Activated CD8-positive, alpha-beta memory T cell treated with anti-CD3 and anti-CD28 coated beads, Interleukin-2, amount 10 ng/mL, durations not matched to agents 7 days and 5 days (primary cell): ENCODE measurements around the gene RBM4B. TPM values are rescaled to one million over a fixed set of nuclear protein-coding genes. Genes with fewer than 3 reads are reported as not detected.
A peak's percentile ranks its signal among the peaks of the same experiment; 100 is the strongest.

Experiments
- ATAC-seq: fragments of 150-1000 bp; cut with Tn5 transposase; one replicate; pipeline ENCODE4 v1.10.0; 2021; ENCODE audit warnings: moderate library complexity
- CTCF ChIA-PET: fragments of 350-600 bp; sonication (Branson Sonifier 250); formaldehyde crosslinking; loops from one replicate; lab custom pipeline; 2021; ENCODE audit warnings: antibody characterized with exemption; lab: Charles Lee
- DNase-seq: peaks from one replicate; pipeline ENCODE4 v3.0.0-alpha.2; 2020
- H3K27ac Mint-ChIP-seq: one replicate; pipeline ENCODE4 v1.8.0; 2021; ENCODE audit warnings: mild to moderate bottlenecking, mixed read lengths
- H3K27me3 Mint-ChIP-seq: one replicate; pipeline ENCODE4 v1.8.0; 2021; ENCODE audit warnings: mixed read lengths
- H3K36me3 Mint-ChIP-seq: one replicate; pipeline ENCODE4 v1.8.0; 2021; ENCODE audit warnings: mild to moderate bottlenecking, mixed read lengths
- H3K4me1 Mint-ChIP-seq: one replicate; pipeline ENCODE4 v1.8.0; 2021; ENCODE audit warnings: mixed read lengths
- H3K4me3 Mint-ChIP-seq: one replicate; pipeline ENCODE4 v1.8.0; 2021; ENCODE audit warnings: mild to moderate bottlenecking, moderate library complexity, mixed read lengths
- H3K9me3 Mint-ChIP-seq: one replicate; pipeline ENCODE4 v1.8.0; 2022; ENCODE audit warnings: low read depth, mixed read lengths
- total RNA-seq, 2 experiments: library from RNA; stranded (reverse); gene quantifications; one replicate each; pipeline ENCODE4 v1.2.3, GENCODE V29; 2021

RBM4B gene
- total RNA-seq, 2 experiments from 2014 or later: 14.7 to 20.9 TPM

GRCh38 chr11:66688561-66689534 is 11.2 kb upstream of the RBM4B start:
- H3K4me3 Mint-ChIP-seq: no peak overlapping the region
- H3K9me3 Mint-ChIP-seq: no peaks in the 10 kb centered on the region
- H3K36me3 Mint-ChIP-seq: no peaks in the 10 kb centered on the region
- no peaks in the 10 kb centered on the region for H3K27me3 Mint-ChIP-seq
- H3K27ac Mint-ChIP-seq: no peak overlapping the region
- no peak for ATAC-seq
- CTCF ChIA-PET: interaction anchor here (1.3 to 2.7 kb wide), 2 partner anchors 11 to 141 kb away, joined by 3 to 11 read pairs; partner anchors contain the start of gene RBM4B
- DNase-seq: no peak
- H3K4me1 Mint-ChIP-seq: no peaks in the 10 kb centered on the region

GRCh38 chr11:66687831-66688281 is 10.2 kb upstream of the RBM4B start:
- no peak for DNase-seq
- Mint-ChIP-seq H3K27me3 (no peaks in the 10 kb centered on the region), H3K4me3 (no peak overlapping the region), H3K27ac (no peak overlapping the region), H3K4me1 (no peaks in the 10 kb centered on the region), H3K9me3 (no peaks in the 10 kb centered on the region), H3K36me3 (no peaks in the 10 kb centered on the region)
- ATAC-seq: no peak
- CTCF ChIA-PET: interaction anchor here (1.3 to 2.7 kb wide), 2 partner anchors 10 to 142 kb away, joined by 3 to 11 read pairs; partner anchors contain the start of gene RBM4B

GRCh38 chr11:66686801-66687750 is 9.4 kb upstream of the RBM4B start:
- ATAC-seq: no peak
- H3K4me3 Mint-ChIP-seq: no peak overlapping the region
- no peak for DNase-seq
- H3K27me3 Mint-ChIP-seq: no peaks in the 10 kb centered on the region
- no peaks in the 10 kb centered on the region for H3K36me3 Mint-ChIP-seq
- H3K27ac Mint-ChIP-seq: no peak overlapping the region
- no peaks in the 10 kb centered on the region for H3K4me1 Mint-ChIP-seq
- CTCF ChIA-PET: interaction anchor here (1.3 to 2.7 kb wide), 2 partner anchors 9 to 96 kb away, joined by 3 to 11 read pairs; partner anchors contain the start of gene RBM4B
- no peaks in the 10 kb centered on the region for H3K9me3 Mint-ChIP-seq

GRCh38 chr11:66686100-66686785 is 8.6 kb upstream of the RBM4B start:
- no peaks in the 10 kb centered on the region for H3K4me1 Mint-ChIP-seq
- H3K9me3 Mint-ChIP-seq: no peaks in the 10 kb centered on the region
- no peak overlapping the region for H3K4me3 Mint-ChIP-seq
- no peaks in the 10 kb centered on the region for H3K27me3 Mint-ChIP-seq
- DNase-seq (no peak), ATAC-seq (no peak)
- no peak overlapping the region for H3K27ac Mint-ChIP-seq
- CTCF ChIA-PET: interaction anchor here (0.9 to 2.7 kb wide), 3 partner anchors 9 to 156 kb away, joined by 3 to 11 read pairs (median 3); partner anchors contain the start of gene RBM4B
- no peaks in the 10 kb centered on the region for H3K36me3 Mint-ChIP-seq

DNA sequence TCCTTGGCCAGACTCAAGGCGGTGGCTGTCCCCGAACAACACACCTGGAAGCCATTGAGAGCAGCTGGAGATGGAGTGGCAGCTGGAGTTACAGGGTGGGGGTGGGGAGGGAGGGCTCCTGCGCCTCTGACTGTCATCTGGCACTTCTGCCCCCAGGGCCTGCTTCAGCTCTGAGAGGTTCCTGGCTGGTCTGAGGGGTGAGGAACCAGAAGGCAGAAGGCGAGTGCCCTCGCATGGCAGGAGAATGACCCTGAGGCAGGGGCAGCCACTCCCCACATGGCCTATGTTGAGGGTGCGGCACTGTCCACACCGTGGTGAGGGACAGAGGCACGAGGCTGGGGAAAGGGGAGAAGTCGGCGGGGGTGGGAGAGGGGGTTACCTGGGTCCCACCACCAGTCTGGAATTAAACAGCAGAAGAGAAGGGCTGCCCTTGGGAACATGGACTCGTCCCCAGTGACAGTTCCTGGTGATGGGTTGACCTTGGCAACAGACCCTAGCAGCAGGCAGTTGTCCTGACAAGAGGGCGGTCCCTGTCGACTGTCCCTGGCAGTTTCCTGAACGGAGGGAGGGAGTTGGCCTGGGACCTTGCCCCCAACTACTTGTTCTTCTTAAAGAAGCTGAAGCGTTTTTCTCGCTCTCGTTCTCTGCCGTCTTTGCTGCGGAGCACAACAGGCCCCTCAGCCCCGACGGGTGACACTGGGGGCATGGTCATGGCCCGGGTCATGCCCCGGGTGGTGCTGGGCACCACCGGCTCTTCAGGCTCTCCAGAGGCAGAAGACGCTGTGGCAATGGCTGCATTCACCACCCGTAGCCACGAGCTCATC is 7.8 kb upstream of the RBM4B start:
- CTCF ChIA-PET: interaction anchor here (0.9 to 1.3 kb wide), 2 partner anchors 94 to 157 kb away, joined by 3 read pairs; no protein-coding TSS in a partner anchor
- H3K36me3 Mint-ChIP-seq: no peaks in the 10 kb centered on the region
- DNase-seq: no peak
- H3K4me3 Mint-ChIP-seq: no peak overlapping the region
- no peaks in the 10 kb centered on the region for H3K4me1 Mint-ChIP-seq
- no peak for ATAC-seq
- H3K9me3 Mint-ChIP-seq: no peaks in the 10 kb centered on the region
- no peak overlapping the region for H3K27ac Mint-ChIP-seq
- no peaks in the 10 kb centered on the region for H3K27me3 Mint-ChIP-seq

DNA sequence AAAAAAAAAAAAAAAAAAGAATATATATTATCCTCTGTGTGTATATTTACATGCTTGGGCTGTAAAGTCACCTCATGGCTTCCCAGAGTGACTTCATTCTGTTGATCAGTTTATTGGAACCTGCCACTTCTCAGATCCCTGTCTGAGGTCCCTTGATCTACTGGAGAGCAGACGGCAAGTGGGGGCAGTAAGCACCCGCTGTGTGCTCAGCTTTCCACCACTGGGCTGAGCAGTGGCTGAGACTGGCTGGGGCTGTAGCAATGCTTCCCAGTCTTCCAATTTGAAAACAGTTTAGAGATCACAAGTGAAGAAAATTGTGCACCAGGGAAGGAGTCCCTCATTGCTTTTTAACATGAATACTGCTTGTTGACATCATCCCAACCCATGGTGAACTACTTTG is 6.9 kb upstream of the RBM4B start:
- CTCF ChIA-PET: no interaction called here
- Mint-ChIP-seq H3K4me3 (no peak overlapping the region), H3K4me1 (no peaks in the 10 kb centered on the region), H3K9me3 (no peaks in the 10 kb centered on the region), H3K36me3 (no peaks in the 10 kb centered on the region), H3K27ac (no peak overlapping the region), H3K27me3 (no peaks in the 10 kb centered on the region)
- DNase-seq (no peak), ATAC-seq (no peak)

DNA sequence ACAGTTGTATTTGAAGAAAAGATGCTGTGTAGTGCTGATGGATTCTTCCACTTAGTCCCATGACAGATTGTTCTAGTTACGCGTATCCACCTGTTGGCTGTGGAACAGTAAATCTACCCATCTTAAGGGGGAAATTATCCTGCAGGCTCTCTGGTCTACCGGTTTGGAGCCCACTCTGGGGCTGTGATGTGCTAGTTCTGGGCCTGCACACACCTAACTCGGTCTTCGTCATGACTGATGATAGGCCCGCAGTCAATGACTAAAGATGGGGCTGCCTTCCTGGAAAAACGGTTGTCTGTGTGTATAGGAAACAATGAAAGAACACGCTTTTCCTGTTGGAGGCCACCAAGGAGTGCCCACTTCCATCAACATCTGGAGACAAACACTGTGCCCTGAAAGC is 6.2 kb upstream of the RBM4B start:
- DNase-seq (no peak), ATAC-seq (no peak)
- Mint-ChIP-seq H3K4me3 (no peak overlapping the region), H3K27ac (no peak overlapping the region), H3K27me3 (no peaks in the 10 kb centered on the region), H3K4me1 (no peaks in the 10 kb centered on the region), H3K9me3 (no peaks in the 10 kb centered on the region), H3K36me3 (no peaks in the 10 kb centered on the region)
- CTCF ChIA-PET: no interaction called here

DNA sequence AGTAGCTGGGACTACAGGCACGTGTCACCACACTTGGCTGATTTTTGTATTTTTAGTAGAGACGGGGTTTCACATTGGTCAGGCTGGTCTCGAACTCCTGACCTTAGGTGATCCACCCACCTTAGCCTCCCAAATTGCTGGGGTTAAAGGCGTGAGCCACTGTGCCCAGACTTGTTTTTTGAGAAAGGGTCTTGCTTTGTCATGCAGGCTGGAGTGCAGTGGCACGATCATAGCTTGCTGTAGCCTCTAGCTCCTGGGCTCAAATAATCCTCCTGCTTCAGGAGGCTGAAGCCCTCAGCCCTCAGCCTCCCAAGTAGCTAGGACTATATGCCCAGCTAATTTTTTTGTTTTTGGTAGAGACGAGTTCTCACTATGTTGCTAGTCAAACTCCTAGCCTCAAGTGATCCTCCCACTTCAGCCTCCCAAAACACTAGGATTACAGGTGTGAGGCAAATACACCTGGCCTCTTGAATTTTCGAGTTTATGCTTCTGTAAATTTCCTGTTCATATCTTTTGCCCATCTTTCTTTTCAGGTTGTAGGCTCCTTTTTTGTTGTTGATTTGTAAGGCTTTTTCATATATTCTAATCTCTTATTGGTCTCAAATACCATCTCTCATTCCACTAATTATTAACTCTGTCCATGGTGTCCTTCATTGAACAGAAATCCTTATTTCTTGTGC is 3.4 kb upstream of the RBM4B start:
- Mint-ChIP-seq H3K36me3 (peaks cover 2% of the 10 kb centered on the region), H3K27ac (no peak overlapping the region), H3K27me3 (no peaks in the 10 kb centered on the region), H3K4me3 (no peak overlapping the region), H3K9me3 (no peaks in the 10 kb centered on the region), H3K4me1 (peaks cover 21% of the 10 kb centered on the region)
- no peak for ATAC-seq
- no peak for DNase-seq
- CTCF ChIA-PET: interaction anchor here (1.1 to 2.2 kb wide), 5 partner anchors 15 to 272 kb away, joined by 3 to 8 read pairs (median 3); partner anchors contain the start of genes BBS1 and PELI3

DNA sequence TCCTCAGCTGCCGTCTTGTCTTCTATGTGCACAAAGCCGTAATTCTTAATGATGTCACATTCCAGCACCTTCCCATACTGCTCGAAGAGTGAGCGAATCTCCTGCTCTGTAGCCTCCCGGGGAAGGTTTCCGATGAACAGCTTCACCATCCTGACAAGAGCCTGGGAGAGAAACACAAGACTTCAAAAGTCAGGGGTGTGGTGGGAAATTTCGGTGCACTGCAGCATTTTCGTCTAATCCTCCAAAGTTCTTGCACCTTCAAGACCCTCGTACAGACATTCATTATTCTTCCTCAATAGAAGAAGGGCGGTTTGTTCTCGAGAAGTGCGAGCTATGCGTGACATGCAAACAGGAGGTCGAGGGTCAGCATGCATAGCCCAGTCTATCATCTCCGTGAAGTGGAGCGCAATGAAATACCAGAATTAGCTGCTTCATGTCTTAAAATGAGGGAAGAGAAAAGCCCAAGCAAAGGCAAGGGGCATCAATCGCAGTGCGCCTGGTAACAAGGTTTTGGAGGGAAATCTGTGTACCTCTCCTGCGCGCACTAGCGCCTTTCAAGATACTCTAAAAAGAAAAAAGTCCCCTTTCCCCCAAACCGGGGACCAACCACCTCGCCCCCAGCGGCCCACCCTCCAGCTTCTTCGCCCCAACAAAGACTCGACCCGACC is 622 bp downstream of the RBM4B start:
- peaks cover 36% of the 10 kb centered on the region for H3K4me1 Mint-ChIP-seq

DNA sequence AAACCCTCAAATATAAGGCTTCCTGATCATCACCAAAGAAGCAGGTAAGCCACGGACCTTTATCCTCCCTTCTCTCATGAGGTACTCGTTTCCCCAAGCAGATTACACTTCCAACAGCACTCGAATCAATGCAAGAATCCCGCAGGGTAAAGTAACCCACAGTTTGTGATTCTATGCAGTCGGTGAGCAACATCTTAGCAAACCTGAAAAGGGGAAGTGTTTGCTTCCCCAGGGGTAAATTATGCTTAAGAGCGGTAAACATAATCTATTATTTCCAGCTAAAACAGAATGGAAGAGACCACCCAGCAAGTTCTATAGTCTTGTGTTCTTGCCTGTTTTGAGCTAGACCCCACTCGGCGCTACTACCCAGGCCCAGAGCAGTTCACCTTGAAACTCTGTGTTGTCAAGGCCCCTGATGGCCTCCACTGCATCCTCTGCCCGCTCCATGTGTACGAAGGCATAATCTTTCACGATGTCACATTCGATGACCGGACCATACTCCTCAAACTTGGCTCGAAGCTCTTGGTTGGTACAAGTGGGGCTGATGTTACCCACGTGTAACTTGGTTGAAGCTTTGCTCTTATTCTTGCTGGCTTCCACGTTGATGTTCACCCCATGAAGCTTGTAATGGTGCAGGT is 1.3 kb downstream of the RBM4B start:
- CTCF ChIA-PET: interaction anchor here (0.6 to 4.0 kb wide), 12 partner anchors 11 to 268 kb away, joined by 3 to 107 read pairs (median 13); partner anchors contain the start of genes ACTN3, CCDC87, CCS and DPP3
- Mint-ChIP-seq H3K4me3 (peak overlapping the region; percentile 88), H3K27ac (peak overlapping the region; percentile 94), H3K27me3 (no peaks in the 10 kb centered on the region), H3K36me3 (peaks cover 11% of the 10 kb centered on the region), H3K4me1 (peaks cover 36% of the 10 kb centered on the region), H3K9me3 (no peaks in the 10 kb centered on the region)
- no peak for DNase-seq
- no peak for ATAC-seq

More for the DNA sequence above, 622 bp downstream of the RBM4B start:
- Mint-ChIP-seq H3K27me3 (no peaks in the 10 kb centered on the region), H3K27ac (peak overlapping the region; percentile 94), H3K4me3 (peak overlapping the region; percentile 88), H3K36me3 (peaks cover 11% of the 10 kb centered on the region), H3K9me3 (no peaks in the 10 kb centered on the region)
- DNase-seq (no peak), ATAC-seq (no peak)
- CTCF ChIA-PET: interaction anchor here (0.6 to 4.0 kb wide), 34 partner anchors 11 to 291 kb away, joined by 3 to 107 read pairs (median 6); partner anchors contain the start of genes ACTN3, BBS1, CCDC87 and CCS
